ENCODE measurements around the gene DCAKD.

The DCAKD gene

GRCh38 chr17:45030733-45031132 is 20.7 kb downstream of the DCAKD start:
- no peak for DNase-seq
- H4K20me1 ChIP-seq (ENCODE audit: insufficient read depth, low read length), result no peaks in the 10 kb centered on the region

GRCh38 chr17:45029758-45030423 is 21.5 kb downstream of the DCAKD start:
- Histone ChIP-seq H3K36me3 (replicated peaks; ENCODE audit: insufficient read depth, low read length) (no peaks in the 10 kb centered on the region), H2AFZ (ENCODE audit: low read length) (no peak overlapping the region), H4K20me1 (ENCODE audit: insufficient read depth, low read length) (no peaks in the 10 kb centered on the region), H3K27ac (ENCODE audit: low read length) (no peak overlapping the region), H3F3A (ENCODE audit: insufficient read depth, low read length) (no peaks in the 10 kb centered on the region), H3K4me1 (ENCODE audit: low read length) (no peaks in the 10 kb centered on the region), H3K9ac (ENCODE audit: low read length) (no peak overlapping the region), H3K9me3 (replicated peaks; ENCODE audit: insufficient read depth, low read length) (no peaks in the 10 kb centered on the region), H3K9me2 (replicated peaks; ENCODE audit: insufficient read depth, low read length) (no peaks in the 10 kb centered on the region), H3K4me3 (ENCODE audit: low read length) (no peak overlapping the region), H3K27me3 (replicated peaks; ENCODE audit: insufficient read depth, low read length) (no peaks in the 10 kb centered on the region), H3K4me2 (ENCODE audit: low read depth, low read length) (no peak overlapping the region), H3K79me2 (ENCODE audit: low read length) (no peaks in the 10 kb centered on the region)
- DNase-seq, result no peak
- TF ChIP-seq EZH2phosphoT487 (IDR thresholded peaks at IDR 0.05; ENCODE audit: low read length) (no peak), EZH2 (optimal IDR thresholded peaks at IDR 0.05; ENCODE audit: low read depth, low read length) (no peak), CTCF (IDR thresholded peaks at IDR 0.05; ENCODE audit: low read length) (no peak)

More at GRCh38 chr17:45030733-45031132, 20.7 kb downstream of the DCAKD start:
- H3K27me3 ChIP-seq (replicated peaks; ENCODE audit: insufficient read depth, low read length), result no peaks in the 10 kb centered on the region
- H3F3A ChIP-seq (ENCODE audit: insufficient read depth, low read length), result no peaks in the 10 kb centered on the region
- H3K9ac ChIP-seq (ENCODE audit: low read length), result no peak overlapping the region
- no peak overlapping the region for H2AFZ ChIP-seq (ENCODE audit: low read length)
- H3K4me3 ChIP-seq (ENCODE audit: low read length), result no peak overlapping the region
- H3K36me3 ChIP-seq (replicated peaks; ENCODE audit: insufficient read depth, low read length), result no peaks in the 10 kb centered on the region
- TF ChIP-seq CTCF (IDR thresholded peaks at IDR 0.05; ENCODE audit: low read length), result no peak
- TF ChIP-seq EZH2 (optimal IDR thresholded peaks at IDR 0.05; ENCODE audit: low read depth, low read length), result no peak
- TF ChIP-seq EZH2phosphoT487 (IDR thresholded peaks at IDR 0.05; ENCODE audit: low read length), result no peak
- H3K79me2 ChIP-seq (ENCODE audit: low read length), result no peaks in the 10 kb centered on the region
- H3K9me3 ChIP-seq (replicated peaks; ENCODE audit: insufficient read depth, low read length), result no peaks in the 10 kb centered on the region
- H3K27ac ChIP-seq (ENCODE audit: low read length), result no peak overlapping the region
- H3K4me1 ChIP-seq (ENCODE audit: low read length), result no peaks in the 10 kb centered on the region
- no peaks in the 10 kb centered on the region for H3K9me2 ChIP-seq (replicated peaks; ENCODE audit: insufficient read depth, low read length)
- H3K4me2 ChIP-seq (ENCODE audit: low read depth, low read length), result no peak overlapping the region

- Histone ChIP-seq H3K27ac (ENCODE audit: low read length) (no peak overlapping the region), H3K4me3 (ENCODE audit: low read length) (no peak overlapping the region), H3K36me3 (replicated peaks; ENCODE audit: insufficient read depth, low read length) (no peaks in the 10 kb centered on the region), H3K4me1 (ENCODE audit: low read length) (no peaks in the 10 kb centered on the region), H3K9ac (ENCODE audit: low read length) (no peak overlapping the region), H3K27me3 (replicated peaks; ENCODE audit: insufficient read depth, low read length) (no peaks in the 10 kb centered on the region), H3K4me2 (ENCODE audit: low read depth, low read length) (no peak overlapping the region), H3K9me3 (replicated peaks; ENCODE audit: insufficient read depth, low read length) (no peaks in the 10 kb centered on the region), H2AFZ (ENCODE audit: low read length) (no peak overlapping the region), H4K20me1 (ENCODE audit: insufficient read depth, low read length) (no peaks in the 10 kb centered on the region), H3K79me2 (ENCODE audit: low read length) (no peaks in the 10 kb centered on the region), H3K9me2 (replicated peaks; ENCODE audit: insufficient read depth, low read length) (no peaks in the 10 kb centered on the region), H3F3A (ENCODE audit: insufficient read depth, low read length) (no peaks in the 10 kb centered on the region)
- DNase-seq, result no peak
- no peak for TF ChIP-seq EZH2phosphoT487 (IDR thresholded peaks at IDR 0.05; ENCODE audit: low read length)
- TF ChIP-seq EZH2 (optimal IDR thresholded peaks at IDR 0.05; ENCODE audit: low read depth, low read length), result no peak
- no peak for TF ChIP-seq CTCF (IDR thresholded peaks at IDR 0.05; ENCODE audit: low read length)
Observed at GRCh38 chr17:45029096-45029495, 22.3 kb downstream of the DCAKD start.

All from MM.1S (cell line).